Kidney tubule cell (primary cell): Measurements from ENCODE around the gene AHSG.

Experiments used
- DNase-seq: peaks from one replicate; pipeline ENCODE4 v3.0.0-alpha.2; 2018; ENCODE audit warnings: low spot score

AHSG gene

GRCh38 chr3:186640473-186640818 is 27.6 kb downstream of the AHSG start:
- no peak for DNase-seq

DNA sequence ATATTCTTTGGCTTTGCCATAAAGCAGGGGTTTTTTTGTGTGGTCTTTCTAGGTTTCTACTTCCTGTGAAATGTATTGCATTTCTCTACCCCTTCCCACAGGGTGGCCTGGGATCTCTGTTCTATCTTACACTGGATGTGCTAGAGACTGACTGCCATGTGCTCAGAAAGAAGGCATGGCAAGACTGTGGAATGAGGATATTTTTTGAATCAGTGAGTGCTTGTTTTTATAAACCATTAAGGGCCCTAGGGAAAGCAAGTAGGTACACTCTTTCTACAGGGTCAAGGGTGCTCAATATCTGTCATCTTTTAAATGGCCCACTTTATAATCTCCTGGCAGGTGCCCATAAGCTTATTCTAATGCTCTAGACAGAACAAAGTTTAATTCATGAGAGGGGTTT is 28.1 kb downstream of the AHSG start:
- DNase-seq = no peak

DNA sequence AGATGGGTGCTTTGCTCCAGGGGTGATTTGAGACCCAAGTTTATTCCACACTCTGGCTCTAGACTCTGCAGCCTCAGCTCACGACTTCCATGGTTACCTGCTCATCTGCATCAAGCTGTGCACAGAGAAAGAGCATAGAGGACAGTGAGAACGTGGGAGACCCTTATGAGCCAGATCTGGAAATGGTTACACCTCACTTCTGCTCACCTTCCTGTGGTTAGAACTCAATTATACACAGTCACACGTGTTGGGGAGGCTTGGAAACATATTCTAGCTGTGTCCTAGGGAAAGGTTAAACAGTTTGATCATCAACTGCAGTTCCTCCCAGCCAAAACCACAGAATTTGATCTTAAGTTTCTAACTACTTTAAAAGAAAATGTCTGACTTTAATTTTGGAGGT is 29.2 kb downstream of the AHSG start:
- DNase-seq = peak; percentile 31

DNA sequence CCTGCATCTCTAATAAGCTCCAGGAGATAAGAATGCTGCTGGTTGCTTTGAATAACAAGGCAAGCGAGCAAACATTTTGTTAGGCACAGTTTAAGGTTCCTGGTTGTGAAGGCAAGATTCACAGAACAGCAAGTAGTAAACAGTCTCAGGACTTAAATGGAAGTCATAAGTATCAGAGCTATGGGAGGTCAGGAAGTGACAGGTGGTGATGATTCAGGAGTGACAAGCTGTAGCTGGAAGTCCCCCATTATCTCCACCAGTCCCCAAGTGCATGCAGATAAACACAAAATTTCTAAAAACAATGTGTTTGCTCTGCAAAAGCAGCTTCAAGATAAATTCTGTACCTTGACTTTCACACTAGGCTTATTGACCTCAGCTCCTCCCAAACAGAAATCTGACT is 30.6 kb downstream of the AHSG start:
- DNase-seq = peak; percentile 54

DNA sequence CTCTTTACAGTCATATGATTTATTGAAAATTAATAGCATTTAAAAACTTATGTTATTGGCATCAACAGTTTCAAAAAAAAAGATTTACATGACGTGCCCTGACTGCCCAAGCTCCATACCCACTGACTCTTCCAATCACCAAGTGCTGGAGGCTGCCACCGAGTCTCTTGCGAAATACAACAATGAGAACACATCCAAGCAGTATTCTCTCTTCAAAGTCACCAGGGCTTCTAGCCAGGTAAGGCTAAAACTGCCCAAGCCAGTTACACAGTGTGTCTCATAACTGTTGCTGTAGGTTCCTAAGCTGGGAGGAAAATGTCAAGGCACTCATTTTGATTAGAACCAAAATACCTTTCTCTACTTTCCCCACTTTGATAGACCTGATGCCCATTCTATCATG is 31.8 kb downstream of the AHSG start:
- DNase-seq = no peak

DNA sequence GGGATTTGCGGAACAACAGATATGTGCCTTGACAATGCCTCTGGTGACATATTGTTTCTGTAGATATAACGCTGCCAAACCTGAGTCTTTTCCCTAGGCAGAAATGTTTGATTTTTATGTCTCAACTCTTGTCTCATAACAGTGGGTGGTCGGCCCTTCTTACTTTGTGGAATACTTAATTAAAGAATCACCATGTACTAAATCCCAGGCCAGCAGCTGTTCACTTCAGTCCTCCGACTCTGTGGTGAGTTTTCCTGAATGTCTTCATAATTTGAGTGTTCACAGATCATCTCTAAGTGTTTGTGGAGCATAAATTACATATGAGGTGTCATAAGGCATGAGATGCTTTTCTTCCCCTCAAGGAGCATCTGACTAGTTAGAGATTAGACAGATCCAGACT is 33.2 kb downstream of the AHSG start:
- DNase-seq = no peak

- no peak for DNase-seq
These were observed 34.0 kb downstream of the AHSG start for GRCh38 chr3:186646841-186647240.

DNA sequence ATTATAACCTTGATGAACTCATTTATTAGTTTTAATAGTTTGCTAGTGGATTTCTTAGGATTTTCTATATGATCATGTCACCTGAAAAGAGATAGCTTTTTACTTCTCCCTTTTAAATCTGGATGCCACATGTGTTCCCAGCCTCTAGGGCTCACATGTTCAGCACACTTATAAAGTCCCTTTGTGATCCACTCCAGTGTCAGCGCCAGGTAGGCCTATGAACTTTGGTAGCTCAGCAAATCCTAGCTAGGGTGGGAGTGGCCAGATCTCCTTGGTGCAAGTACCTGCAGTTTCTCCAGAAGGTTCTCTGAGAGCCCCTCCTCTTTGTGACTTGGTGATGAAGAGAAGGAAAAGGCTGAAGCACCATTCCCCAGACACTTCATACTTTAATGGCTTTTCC is 36.0 kb downstream of the AHSG start:
- no peak for DNase-seq

DNA sequence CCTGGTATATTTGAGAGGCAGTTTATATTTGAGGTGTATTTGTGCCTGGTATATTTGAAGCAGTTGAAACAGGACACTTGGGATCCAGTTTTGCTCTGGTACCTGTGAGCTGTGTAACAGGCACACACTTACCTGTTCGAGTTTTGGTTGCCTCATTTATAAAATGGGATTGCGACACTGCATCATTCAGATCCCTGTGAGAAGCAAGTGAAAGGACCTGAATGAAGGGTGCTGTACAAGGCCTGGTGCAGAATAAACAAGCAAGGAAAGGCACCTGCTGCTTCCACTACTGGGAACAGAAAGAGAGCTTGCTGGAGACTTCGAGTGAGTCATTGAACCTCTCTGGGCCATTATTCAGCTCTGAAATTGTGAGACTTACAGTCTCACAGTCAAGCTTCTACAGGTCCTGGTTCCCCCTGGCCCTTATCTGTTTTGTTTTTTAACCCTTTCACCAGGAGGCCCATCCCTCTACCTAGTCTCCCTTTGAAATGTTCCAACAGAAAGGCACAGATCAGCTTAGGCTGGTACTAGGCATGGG is 38.9 kb downstream of the AHSG start:
- DNase-seq = no peak

DNA sequence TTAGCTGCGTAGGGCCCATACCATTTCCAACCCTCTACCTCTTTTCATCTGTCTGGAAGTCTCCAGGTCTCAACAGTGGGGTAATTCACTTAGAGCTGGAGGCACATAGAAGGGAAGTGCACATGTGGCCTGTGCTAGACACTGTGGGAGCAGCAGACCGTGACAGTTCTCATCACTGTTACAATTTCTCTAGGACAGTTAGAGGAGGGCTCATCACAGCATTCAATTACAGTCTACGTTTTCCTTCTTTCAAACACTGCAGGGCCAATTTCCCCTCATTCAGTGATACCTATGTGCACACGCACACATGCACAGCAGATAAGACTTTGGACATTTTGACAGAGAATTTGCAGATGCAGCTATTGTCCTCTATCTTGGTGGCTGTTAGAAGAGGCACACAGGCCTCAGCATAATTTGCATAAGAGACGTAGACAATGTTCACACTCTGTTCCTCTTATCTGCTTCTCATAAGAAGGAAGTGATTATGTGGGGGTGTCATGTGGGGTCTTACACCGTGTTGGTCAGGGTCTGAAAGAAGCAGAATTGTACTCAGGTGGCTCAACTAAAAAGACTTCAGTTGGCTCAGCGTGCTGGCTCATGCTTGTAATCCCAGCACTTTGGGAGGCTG is 40.3 kb downstream of the AHSG start:
- no peak for DNase-seq

DNA sequence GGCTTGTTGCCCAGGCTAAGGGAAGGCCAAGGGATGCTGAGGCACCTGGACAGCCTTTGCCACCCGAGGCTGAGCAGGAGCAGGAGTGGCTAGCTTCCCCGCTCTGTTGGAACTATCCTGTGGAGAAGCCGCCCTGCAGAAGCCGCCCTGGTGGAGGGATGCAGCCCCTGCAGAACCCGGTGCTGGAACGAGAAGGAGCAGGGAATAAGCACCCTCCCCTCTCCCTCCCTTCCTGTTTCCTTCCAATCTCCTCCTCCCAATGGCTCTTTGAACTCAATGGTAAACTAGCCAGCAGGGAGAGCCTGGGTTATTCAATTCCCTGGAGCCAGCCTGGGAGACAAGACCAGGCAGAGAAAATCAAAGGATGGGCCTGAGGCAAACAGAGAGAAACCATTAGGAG is 41.1 kb downstream of the AHSG start:
- no peak for DNase-seq

DNA sequence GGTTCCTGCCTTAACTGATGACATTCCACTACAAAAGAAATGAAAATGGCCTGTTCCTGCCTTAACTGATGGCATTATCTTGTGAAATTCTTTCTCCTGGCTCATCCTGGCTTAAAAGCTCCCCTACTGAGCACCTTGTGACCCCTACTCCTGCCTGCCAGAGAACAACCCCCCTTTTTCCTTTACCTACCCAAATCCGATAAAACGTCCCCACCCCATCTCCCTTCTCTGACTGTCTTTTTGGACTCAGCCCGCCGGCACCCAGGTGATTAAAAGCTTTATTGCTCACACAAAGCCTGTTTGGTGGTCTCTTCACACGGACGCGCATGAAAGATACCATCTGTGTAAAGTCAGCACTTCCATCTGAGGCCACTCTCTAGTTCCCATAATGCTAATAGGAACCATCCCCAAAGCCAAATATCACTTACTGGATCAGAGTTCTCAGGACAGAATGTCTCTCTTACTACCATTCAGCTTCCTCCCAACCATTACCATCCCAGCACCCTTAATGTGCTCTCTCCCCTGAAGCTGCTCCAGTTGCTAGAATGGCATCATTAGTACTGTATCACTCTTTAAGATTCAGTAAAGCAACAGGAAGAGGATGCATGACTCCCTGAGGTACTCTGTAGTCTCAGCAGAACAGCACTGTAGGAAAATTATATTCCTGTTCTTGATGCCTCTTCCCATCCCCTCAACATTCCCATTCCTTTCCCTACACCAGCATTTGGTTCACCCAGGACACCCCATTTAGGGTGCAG is 50.7 kb downstream of the AHSG start:
- DNase-seq = no peak

GRCh38 chr3:186664119-186664495 is 51.2 kb downstream of the AHSG start:
- DNase-seq = no peak

GRCh38 chr3:186664506-186664905 is 51.6 kb downstream of the AHSG start:
- DNase-seq = no peak

GRCh38 chr3:186665625-186666188 is 52.8 kb downstream of the AHSG start, which contains the start of gene HRG:
HRG (plus strand) TSS chr3:186666014; CDS start chr3:186666032, 18 bp downstream.
- DNase-seq = no peak

- DNase-seq = peak; percentile 33
These were observed 55.6 kb downstream of the AHSG start for GRCh38 chr3:186668426-186668825.

- peak; percentile 75 for DNase-seq
These were observed 56.7 kb downstream of the AHSG start for GRCh38 chr3:186669378-186670084.

- DNase-seq = no peak
These were observed 57.3 kb downstream of the AHSG start for GRCh38 chr3:186670155-186670554.
